GM10248 (cell line): ENCODE data around the gene SLC27A2.
A peak's percentile ranks its signal among the peaks of the same experiment; 100 is the strongest.

Experiments
- CTCF ChIA-PET: fragments of 300-600 bp; sonication (Branson Sonifier 250); formaldehyde crosslinking; extraction: SDS; loops from one replicate; lab custom pipeline; 2021; ENCODE audit warnings: antibody characterized with exemption; lab: Yijun Ruan, JAX
- POLR2A ChIA-PET: fragments of 350-650 bp; sonication (Branson Sonifier 250); formaldehyde crosslinking; extraction: SDS; loops from one replicate; lab custom pipeline; 2020; ENCODE audit warnings: antibody characterized with exemption; lab: Yijun Ruan, JAX
- DNase-seq: peaks from one replicate; pipeline ENCODE4 v3.0.0; 2012; ENCODE audit errors: extremely low spot score
- TF ChIP-seq, protein P1 (sequence below): IDR thresholded peaks from 2 replicates; pipeline ENCODE4 v1.5.1; 2012; ENCODE audit warnings: mild to moderate bottlenecking, low read depth; ENCODE audit errors: extremely low read depth, missing control alignments, control extremely low read depth

SLC27A2 gene

DNA sequence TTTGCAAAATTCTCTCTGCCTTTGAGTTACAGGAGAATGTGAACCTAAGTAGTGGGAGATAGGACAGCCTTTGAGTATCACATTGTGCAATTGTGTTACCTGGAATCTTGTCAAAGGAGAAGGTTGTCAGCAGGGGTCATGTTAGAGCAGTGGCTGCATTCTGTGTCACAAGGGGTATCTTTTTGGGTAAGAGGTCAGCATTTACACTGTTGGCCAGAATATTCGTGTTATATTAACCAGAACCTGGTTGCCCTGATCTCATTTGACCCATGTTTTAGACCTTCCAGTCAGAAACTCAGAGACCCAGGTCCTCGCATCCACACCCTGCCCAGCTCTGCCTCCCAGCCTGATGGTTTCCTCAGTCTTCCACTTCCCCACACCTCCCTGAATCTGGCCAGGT lies 56.3 kb downstream of the SLC27A2 start:
- no peak for DNase-seq
- TF ChIP-seq, protein P1, sequence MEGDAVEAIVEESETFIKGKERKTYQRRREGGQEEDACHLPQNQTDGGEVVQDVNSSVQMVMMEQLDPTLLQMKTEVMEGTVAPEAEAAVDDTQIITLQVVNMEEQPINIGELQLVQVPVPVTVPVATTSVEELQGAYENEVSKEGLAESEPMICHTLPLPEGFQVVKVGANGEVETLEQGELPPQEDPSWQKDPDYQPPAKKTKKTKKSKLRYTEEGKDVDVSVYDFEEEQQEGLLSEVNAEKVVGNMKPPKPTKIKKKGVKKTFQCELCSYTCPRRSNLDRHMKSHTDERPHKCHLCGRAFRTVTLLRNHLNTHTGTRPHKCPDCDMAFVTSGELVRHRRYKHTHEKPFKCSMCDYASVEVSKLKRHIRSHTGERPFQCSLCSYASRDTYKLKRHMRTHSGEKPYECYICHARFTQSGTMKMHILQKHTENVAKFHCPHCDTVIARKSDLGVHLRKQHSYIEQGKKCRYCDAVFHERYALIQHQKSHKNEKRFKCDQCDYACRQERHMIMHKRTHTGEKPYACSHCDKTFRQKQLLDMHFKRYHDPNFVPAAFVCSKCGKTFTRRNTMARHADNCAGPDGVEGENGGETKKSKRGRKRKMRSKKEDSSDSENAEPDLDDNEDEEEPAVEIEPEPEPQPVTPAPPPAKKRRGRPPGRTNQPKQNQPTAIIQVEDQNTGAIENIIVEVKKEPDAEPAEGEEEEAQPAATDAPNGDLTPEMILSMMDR, result no peak
- ChIA-PET CTCF (interaction anchor here (1.8 kb wide), 1 partner anchor 9 kb away, joined by 6 read pairs; no protein-coding TSS in a partner anchor), POLR2A (no interaction called here)

DNA sequence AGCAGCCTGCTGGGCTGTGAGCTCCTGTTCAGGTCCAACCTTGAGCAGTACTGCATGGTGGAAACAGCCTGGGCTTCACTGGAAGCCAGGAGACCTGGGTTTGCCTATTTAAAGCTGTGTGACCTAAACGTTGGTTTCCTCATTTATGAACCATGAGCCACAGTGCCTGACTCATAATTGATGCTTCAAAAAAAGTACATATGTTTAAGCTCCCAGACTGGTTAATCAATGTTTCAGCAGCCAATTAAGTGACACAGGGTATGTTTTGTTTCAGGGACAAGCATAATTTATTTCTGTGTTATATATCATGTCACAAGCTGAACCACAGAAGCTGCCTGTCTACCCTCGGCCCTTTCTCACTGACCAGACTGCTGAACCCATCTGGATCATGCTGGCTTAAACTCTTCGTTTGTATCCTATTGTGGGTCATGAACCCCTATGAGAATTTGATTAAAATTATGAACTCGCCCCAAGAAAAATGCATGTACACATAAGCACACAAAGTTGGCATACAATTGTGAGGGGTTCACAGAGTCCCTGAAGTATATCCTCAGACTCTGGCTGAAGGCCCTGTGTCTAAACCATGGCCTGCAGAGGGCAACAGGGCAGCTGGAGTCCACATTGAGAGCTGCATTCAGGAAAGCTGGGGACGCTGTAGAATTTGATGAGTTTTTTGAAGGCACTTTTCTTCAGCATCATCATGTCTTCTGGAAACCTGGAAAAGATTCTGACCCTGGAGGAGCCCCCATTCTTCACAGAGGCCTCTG lies 59.9 kb downstream of the SLC27A2 start:
- TF ChIP-seq, protein P1, result no peak
- no peak for DNase-seq
- ChIA-PET POLR2A (no interaction called here), CTCF (interaction anchor here (0.8 to 1.9 kb wide), 4 partner anchors 10 to 76 kb away, joined by 3 to 7 read pairs (median 4); no protein-coding TSS in a partner anchor)

DNA sequence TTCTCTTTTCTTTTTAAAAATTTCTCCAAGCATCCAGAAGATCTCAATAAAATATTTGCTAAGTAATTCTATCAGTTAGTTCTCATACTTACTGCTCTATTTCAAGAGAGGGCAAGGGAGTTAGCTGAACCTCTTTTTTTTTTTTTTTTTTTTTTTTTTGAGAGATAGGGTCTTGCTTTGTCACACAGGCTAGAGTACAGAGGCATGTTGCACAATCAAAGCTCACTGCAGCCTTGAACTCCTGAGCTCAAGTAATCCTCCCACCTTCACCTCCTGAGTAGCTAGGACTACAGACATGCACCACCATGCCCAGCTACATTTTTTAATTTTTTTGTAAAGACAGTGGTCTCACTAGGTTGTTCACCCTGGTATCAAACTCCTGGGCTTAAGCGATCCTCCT lies 62.2 kb downstream of the SLC27A2 start:
- TF ChIP-seq, protein P1, result no peak
- POLR2A ChIA-PET, result interaction anchor here (0.6 kb wide), 1 partner anchor 108 kb away, joined by 6 read pairs; no protein-coding TSS in a partner anchor
- no peak for DNase-seq
- CTCF ChIA-PET, result interaction anchor here (1.0 kb wide), 1 partner anchor 10 kb away, joined by 3 read pairs; no protein-coding TSS in a partner anchor

DNA sequence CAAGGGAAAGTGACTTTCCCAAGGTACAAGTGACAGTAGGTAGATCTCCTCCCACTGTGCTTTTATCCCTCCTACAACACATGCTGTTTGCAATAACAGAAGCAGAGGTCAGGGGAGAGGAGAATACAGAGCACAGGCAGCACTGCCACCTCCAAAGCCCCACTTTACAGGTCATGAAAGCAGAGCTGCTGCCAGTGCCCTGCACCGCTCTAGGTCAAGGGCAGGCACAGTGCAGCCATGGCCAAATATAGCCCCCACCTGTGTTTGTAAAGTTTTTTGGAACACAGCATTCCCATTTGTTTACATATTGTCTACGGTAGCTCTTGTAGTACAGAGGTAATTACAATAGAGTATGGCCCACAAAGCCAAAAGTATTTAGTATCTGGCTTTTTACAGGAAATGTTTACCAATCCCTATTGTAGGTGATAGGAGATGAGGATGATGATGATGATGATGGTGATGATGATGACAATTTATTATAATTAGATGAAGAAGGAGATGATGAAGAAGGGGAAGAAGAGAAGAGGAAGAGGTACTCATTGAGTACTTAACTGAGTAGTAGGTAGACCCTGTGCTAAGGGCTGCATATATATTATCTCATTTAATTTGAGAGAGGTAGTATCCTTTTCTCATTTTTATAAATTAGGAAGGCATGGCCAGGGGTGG lies 63.1 kb downstream of the SLC27A2 start:
- DNase-seq, result no peak
- POLR2A ChIA-PET, result no interaction called here
- TF ChIP-seq, protein P1, result no peak
- CTCF ChIA-PET, result interaction anchor here (1.0 to 1.4 kb wide), 3 partner anchors 9 to 76 kb away, joined by 3 read pairs; no protein-coding TSS in a partner anchor

DNA sequence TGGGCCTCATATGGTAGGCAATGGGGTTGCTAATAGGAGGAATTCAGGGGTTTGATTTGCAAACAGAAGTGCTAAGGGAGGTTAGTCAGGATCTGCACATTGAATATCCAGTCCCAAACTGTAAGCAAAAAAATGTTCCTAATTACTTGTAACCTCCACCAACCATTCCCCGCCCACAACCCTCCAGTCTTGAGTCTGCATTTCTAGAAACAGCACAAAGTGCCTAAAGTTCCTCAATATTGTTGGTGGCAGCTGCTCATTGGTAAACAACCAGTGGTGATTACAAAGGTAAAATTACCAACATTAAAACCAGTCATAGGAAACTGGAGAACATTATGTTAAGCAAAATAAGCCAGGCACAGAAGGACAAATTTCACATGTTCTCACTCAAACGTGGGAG lies 64.6 kb downstream of the SLC27A2 start:
- TF ChIP-seq, protein P1, result no peak
- ChIA-PET CTCF (interaction anchor here (1.4 to 2.9 kb wide), 2 partner anchors 9 to 78 kb away, joined by 3 to 6 read pairs; no protein-coding TSS in a partner anchor), POLR2A (no interaction called here)
- DNase-seq, result no peak

DNA sequence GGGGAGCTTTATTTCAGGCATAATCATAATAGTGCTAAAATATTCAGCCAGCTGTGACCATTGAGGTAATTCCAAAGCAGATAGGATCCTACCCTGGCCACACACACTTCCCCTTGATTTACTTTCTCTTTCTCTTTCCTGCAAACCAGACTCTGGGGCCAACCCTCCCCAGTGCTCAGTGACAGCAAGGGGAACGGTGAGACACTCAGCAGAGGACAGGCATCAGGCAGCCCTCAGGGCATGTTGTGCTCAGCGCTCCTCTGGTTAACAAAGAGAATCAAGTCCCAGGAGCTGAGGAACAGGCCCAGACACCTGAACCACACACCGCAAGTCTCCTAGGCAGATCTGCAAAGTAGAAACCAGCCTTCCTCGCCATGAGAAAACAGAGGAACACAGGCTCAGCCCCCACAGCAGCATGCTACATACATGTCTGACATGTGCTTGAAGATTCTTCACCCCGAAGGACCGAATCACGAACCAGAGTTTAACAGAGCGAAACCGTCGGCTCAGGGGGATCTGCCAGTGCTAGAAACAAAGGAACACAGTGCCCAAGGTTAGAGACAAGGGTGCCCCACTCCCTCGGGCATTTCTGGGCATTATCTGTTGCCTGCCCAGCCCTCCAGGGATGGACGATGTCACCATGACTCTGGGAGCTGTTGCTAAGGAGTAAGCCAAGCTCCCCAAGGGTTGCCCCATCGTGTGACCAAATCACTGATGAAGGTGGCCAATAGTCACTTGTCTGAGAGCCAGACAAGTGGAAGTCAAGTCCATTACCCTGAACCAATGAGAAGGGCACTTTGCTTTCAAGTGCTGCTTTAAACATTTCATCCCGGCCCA lies 66.0 kb downstream of the SLC27A2 start:
- TF ChIP-seq, protein P1, result no peak
- CTCF ChIA-PET, result interaction anchor here (0.8 to 2.9 kb wide), 5 partner anchors 9 to 68 kb away, joined by 3 to 8 read pairs (median 4); no protein-coding TSS in a partner anchor
- DNase-seq, result peak; percentile 70
- POLR2A ChIA-PET, result no interaction called here
